Left cardiac atrium (tissue), 4 donors: Measurements from ENCODE around the gene TEKT5. TPM values are rescaled to one million over a fixed set of nuclear protein-coding genes. Genes with fewer than 3 reads are reported as not detected.
"Not testable (repeated sequence)": the region's sequence is repeated elsewhere in the genome, so short reads cannot be mapped to it uniquely, and the experiment has no call there.

ENCODE experiments used
- ATAC-seq, 2 donors: fragments of 200-7000 bp; cut with Tn5 transposase; one replicate each; pipeline ENCODE4 v1.9.1; 2020; ENCODE audit warnings: mild to moderate bottlenecking in 2 of 2, moderate library complexity in 2 of 2
- DNase-seq: peaks from one replicate; pipeline ENCODE4 v3.0.0-alpha.2; 2020
- intact Hi-C, 2 donors: fragments of 100-400 bp; cut with DNase I; formaldehyde crosslinking; loops; one replicate each; pipeline versions ENCODE4 v1.14.1 to v1.15.1; 2022 to 2023
- total RNA-seq, 2 donors: library from RNA; stranded (reverse); fragmentation: NEBNext Ultra II Directional; extraction: Animal tissue kit (Norgen Biotek cat#: 25700); gene quantifications; one replicate each; pipeline ENCODE4 v1.2.1, GENCODE V29; 2021
- donor health status: DM: no; HTN: yes; CAD: no.
- donor health status: DM: no; HTN: yes; CAD: no; lungs with severe emphysema.
- donor health status: DM: yes; HTN: yes; CAD: no.
- donor health status: Dilated cardiomyopathy.

The TEKT5 gene
- total RNA-seq, 2 donors from 2014 or later, result 0.52 TPM; not detected in 1

DNA sequence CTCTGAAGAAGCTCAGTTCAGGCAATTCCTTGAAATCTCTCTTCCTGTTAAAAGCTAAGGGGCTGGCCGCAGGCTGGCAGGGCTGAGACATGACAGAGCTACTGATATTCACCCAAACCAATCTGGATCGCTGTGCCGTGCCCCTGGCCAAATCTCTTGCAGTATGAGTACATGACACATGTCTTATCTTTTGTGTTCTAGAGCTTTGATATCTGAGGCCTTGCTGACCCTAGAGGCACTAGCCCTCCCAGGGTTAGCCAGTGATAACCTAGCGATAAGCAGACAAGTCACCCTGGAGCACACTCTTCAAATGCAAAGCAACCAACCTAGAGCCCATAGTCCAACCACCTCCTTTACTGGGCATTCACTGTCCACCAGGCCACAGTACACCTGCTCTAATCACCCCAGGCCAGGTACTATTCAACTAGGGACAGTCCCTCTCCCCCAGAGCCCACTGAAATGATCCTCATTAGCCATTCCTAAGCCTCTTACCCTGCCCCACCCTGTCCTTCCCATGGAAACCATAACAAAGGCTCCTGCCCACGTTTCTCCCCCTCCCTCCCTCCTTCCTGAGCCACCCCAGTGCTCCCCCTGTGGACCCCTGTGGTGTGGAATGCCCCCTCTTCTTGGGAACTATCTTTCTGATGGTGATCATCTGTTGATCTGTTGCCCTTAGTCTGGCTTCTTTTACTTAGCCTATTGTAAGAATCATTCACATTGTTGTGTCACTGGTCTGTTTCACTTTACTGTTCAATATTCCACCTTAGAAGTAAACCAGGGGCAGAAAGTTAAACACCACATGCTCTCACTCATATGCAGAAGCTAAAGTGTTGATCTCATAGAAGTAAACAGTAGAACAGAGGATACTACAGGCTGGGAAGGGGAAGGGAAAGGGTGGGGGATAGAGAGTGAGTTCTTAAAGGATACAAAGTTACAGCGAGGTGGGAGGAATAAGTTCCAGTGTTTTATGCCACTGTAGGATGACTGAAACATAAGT is 52.5 kb downstream of the TEKT5 start:
- DNase-seq, result no peak
- ATAC-seq, result peak in 1 of 2 donors; percentile 16
- intact Hi-C loops, result no loop called here

DNA sequence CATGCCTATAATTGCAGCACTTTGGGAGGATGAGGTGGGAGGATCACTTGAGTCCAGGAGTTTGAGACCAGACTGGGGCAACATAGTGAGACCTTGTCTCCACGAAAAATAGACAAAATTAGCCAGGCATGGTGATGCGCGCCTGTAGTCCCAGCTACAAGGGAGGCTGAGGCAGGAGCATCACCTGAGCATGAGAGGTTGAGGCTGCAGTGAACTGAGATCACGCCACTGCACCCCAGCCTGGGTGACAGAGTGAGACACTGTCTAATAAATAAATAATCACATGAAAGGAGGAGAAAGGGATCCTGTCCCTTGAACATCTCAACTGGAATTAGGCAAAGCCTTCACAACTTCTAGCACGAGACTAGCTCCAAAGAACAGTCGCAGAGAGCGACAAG is 53.2 kb downstream of the TEKT5 start:
- no peak for DNase-seq
- no peak for ATAC-seq
- intact Hi-C loops, result no loop called here

DNA sequence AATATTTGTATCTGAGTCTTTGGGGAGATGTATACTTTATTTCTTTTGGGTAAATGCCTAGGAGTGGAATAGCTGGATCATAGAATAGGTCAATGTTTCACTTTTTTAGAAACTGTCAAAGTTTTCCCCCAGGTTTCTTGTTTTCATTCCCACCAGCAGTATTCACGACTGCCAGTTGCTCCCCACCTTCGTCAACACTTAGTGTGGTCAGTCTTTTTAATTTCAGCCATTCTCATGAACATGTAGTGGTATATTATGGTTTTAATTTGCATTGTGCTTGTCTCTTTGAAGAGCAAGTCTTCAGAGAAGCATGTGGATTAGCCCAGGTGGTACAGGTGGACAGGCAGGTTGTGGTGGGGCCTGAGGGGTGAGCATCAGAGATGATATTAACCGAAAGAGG is 53.8 kb downstream of the TEKT5 start:
- DNase-seq, result no peak
- no peak for ATAC-seq
- intact Hi-C loops, result no loop called here

DNA sequence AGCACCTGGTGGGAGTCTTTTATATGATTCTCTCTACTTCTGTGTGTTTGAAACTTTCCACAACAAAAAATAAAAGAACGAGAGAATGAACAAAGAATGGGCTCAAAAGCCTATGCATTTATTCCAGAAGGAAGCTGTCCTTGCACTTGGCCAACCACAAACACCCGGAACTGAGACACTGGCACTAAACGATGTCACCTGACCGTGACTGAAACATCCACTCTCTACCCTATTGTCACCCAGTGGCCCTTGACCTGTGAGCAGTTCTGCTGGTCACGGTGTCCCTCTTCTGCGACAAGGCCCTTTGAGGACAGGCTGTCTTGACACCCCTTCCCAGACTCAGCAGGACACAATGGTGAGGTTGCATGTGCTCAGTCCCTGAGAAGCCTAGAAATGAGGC is 56.6 kb downstream of the TEKT5 start:
- DNase-seq, result no peak
- intact Hi-C loops, result no loop called here
- no peak for ATAC-seq

DNA sequence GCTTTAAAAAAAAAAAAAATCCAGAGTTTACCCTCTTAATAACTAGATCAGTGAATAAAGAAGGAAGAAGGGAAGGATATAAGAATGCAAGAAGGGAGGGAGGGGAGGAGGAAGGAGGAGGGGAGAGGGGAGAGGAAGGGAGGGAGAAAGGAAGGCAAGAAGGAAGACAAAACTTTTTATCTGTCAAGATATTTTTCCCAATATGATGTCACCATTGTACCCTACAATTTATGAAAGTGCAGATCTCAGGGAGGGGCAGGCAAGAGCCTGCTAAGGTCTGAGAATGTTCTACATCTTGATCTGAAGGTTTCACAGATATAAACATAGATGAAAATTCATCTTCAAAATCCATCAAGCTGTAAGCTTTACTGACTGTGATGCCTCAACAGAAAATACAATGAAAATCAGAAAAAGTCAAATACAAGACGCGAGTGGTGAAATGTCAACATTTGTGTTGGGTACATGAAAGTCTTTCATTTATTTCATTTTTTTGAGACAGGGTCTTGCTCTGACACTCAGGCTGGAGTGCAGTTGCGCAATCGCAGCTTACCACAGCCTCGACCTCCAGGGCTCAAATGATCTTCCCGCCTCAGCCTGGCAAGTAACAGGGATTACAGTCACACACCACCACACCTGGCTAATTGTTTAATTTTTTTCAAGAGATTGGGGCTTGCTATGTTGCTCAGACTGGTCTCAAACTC is 57.2 kb downstream of the TEKT5 start:
- ATAC-seq, result no peak
- intact Hi-C loops, result no loop called here
- DNase-seq, result no peak

DNA sequence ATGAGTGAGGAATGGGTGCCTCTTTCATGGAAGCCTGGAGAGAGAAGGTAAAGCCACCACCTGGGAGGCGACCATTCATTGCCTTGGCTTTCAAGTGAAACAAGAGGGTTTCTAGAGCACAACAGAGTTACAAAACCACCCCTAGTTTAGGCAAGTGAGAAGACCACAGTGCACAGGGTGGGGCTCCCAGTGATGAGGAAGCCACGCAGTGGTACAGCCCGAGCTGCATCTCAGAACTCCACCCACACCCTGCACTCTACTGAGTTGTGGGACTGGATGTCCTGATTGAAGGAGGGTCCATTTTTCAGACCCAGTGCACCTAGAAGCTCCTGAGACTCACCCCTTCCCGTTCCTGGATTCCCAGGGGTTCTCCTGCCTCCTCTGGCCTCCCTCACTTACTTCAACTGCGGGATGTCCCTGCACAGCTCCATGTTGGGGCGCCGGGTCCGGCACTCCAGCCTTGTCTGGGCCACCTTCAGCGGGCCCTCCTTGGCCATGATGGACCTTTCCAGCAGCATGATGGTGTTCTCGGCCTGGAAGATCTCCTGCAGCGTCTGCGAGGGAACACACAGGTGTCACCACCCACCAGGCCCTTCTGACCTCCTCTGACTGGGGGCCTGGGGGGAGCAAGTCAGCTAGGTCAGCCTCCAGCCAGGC is 59.2 kb downstream of the TEKT5 start:
- intact Hi-C loops, result no loop called here
- DNase-seq (no peak), ATAC-seq (no peak)

DNA sequence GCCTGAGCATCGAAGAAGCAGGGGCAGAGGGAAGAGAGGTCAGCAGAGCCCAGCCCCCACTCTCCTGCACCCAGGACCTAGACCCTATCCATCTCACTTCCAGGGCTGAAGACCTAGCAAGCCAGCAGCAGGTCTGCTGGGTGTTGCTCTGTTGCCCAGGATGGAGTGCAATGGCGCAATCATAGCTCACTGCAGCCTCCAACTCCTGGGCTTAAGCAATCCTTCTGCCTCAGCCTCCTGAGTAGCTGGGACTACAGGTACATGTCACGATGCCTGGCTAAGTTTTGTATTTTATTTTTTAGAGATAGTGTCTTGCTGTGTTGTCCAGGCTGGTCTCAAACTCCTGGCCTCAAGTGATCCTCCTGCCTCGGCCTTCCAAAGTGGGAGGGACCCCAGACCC is 61.3 kb downstream of the TEKT5 start:
- DNase-seq, intact Hi-C loops, ATAC-seq: not testable (repeated sequence)

DNA sequence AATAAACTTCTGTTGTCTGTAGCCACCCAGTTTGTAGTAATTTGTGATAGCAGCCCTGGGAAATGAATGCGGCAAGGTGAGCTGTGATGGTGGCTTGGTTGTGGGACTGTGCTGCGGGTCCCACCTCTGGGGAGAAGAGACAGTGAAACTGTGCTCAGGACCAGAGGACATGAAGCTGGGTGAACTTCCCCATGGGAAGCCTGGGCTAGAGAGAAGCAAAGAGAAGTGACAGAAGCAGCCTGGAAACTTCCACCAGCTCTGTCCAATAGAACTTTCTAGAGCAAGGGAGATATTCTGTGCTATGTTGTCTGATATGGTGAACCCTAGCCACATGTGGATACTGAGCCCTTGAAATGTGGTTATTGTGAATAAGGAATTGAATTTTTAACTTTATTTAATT is 62.8 kb downstream of the TEKT5 start:
- intact Hi-C loops, result no loop called here
- no peak for DNase-seq
- ATAC-seq, result no peak

DNA sequence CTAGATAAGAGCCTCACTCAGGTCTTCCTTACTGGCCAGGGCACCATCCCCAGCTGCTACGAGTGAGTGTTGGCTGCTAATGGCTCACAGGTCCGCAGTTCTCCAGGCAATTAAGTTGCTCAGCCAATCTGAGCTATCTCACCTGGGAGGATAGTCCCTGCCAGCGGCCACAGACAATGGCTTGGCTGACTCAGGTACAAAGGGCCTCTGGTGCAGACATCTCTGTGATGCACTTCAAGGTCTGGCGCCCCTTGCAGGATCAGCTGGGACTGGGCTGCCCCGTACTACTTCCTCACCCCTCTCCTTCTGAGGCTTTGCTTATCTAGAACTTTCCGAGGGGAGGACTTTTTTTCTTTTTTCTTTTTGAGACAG is 65.2 kb downstream of the TEKT5 start:
- intact Hi-C loops, result no loop called here
- DNase-seq, result no peak

DNA sequence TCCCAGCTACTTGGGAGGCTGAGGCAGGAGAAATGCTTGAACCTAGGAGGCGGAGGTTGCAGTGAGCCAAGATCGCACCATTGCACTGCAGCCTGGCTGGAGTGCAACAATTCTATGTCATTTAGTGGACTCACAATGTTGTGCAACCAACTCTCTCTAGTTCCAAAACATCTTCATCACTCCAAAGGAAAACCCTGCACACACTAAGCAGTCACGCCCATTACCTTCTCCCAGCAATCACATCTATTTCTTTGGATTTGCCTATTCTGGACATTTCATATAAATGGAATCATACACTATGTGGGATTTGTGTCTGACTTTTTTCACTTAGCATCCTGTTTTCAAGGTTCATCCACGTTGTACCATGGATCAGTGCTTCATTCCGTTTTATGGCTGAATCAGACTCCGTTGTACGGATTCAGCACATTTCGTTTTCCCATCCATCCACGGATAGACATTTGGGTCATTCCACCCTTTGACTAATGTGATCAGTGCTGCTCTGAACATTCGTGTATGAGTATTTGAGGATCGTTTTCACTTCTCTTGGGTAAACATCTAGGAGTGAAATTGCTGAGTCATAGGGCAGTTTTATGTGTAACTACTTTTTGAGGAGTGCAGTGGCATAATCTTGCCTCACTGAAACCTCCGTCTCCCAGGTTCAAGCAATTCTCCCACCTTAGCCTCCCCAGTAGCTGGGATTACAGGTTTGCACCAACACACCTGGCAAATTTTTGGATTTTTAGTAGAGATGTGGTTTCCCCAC is 69.0 kb downstream of the TEKT5 start:
- intact Hi-C loops, result no loop called here
- no peak for DNase-seq
- no peak for ATAC-seq

More for the DNA sequence above, 65.2 kb downstream of the TEKT5 start:
- no peak for ATAC-seq

DNA sequence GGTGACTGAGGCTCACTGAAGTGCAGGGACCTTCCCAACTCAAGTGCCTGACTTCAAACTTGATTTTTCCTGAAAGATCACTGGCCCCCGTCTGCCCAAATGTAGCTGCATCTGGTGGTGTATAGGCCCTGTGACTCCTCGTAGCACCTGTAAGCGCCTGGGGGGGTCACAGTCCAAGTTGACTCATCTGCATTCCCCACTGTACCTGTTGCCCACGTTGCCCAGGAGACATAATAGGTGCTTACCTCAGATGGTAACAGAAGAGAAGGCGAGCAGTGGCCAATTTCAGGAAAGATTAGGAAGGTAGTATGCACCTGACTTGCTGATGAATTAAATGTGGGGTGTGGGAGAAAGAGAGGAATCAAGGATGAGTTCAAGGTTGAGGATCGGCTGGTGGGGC is 70.2 kb downstream of the TEKT5 start:
- ATAC-seq (no peak), DNase-seq (no peak)
- intact Hi-C loops, result no loop called here

DNA sequence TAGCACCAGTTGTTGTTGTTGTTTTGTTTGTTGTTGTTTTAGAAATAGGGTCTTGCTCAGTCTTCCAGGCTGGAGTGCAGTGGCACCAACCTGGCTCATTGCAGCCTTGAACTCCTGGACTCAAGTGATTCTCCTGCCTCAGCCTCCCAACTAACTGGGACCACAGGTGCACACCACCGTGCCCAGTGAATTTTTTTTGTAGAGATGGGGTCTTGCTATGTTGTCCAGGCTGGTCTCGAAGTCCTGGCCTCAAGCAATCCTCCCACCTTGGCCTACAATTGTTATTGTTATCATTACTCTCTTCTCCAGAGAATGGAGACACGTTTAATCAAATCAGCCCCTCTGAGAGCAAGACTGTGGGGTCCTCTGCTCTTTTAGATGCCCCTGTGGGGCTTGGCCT is 71.7 kb downstream of the TEKT5 start:
- intact Hi-C loops, result no loop called here
- ATAC-seq (no peak), DNase-seq (no peak)

DNA sequence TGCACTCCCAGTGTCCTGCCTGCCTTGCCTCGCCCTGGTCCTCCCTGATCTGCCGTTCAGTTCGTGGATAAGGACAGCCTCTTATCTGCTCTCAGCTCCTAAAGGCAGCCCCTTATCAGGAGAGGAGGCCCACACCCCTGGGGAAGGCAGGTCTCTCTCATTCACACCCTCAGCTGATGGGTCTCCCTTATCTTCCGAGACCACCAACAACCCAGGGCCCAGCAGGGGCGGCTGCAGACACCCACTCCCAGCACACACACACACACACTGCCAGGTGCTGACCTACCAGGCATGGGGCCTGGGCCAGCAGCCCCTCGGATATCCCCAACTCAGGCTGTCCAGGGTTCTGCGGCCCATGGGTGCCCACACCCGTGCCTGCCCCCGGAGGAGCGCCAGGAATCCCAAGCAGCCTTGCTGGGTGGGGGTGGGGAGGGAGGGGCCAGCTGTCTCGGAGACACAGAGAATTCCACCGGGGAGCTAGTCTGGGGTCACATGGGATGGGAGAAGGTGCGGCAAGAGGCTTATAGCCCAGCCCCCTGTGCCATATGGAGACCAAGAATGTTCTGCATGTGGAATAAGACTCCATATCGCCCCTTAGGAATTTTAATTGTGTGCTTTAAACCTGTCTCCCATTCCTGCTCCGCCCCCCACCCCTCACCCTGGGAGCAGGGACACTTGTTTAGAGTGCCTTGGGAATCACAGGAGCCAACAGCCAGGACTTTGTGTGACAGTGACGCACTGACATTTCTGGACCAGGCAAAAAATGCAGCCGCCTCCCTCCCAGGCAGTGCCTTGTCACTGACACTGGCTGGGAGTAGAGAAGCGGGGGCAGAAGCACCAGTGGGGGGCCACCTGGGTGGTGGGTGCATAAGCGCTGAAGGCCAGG is 72.5 kb downstream of the TEKT5 start:
- intact Hi-C loops, result no loop called here
- ATAC-seq (peak; percentile 9 to 50), DNase-seq (peak; percentile 52)

DNA sequence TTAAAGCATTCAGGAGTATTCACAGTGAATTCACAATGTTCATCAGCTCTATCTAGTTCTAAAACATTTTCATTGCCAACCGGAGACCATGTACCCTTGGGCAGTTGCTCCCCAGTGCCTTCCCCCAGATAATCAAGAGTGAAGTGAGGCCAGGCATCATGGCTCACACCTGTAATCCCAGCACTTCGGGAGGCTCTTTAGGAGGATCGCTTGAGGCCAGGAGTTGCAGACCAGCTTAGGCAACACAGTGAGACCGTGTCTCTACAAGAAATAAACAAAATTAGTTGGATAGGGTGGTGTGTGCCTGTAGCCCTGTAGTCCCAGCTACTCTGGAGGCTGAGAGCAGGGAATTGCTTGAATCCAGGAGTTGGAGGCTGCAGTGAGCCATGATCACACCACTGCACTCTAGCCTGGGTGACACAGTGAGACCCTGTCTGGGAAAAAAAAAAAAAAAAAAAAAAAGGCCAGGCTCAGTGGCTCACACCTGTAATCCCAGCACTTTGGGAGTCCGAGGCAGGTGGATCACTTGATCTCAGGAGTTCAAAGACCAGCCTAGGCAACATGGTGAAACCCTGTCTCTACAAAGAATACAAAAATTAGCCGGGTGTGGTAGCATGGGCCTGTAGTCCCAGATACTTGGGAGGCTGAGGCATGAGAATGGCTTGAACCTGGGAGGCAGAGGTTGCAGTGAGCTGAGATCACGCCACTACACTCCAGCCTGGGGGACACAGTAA is 73.3 kb downstream of the TEKT5 start:
- ATAC-seq, intact Hi-C loops, DNase-seq: not testable (repeated sequence)

DNA sequence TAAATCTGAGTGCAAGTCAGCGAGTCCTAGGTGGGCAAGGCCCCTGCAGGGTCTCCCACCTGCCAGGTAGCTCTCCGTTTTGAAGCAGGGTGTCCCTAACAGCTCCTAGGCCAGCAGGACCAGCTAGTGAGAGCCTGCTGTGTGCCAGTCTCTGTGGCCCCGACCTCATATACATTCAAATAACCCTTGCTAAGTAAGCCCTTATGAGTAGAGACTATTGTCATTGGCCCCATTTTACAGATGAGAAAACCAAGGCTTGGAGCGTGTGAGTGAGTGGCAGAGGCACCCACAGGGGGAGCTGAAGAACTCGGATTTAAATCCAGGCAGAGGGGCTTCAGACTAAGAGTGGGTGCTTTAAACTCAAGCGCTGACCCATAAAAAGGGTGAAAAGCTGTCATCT is 74.6 kb downstream of the TEKT5 start:
- ATAC-seq (no peak), DNase-seq (no peak)
- intact Hi-C loops, result no loop called here

DNA sequence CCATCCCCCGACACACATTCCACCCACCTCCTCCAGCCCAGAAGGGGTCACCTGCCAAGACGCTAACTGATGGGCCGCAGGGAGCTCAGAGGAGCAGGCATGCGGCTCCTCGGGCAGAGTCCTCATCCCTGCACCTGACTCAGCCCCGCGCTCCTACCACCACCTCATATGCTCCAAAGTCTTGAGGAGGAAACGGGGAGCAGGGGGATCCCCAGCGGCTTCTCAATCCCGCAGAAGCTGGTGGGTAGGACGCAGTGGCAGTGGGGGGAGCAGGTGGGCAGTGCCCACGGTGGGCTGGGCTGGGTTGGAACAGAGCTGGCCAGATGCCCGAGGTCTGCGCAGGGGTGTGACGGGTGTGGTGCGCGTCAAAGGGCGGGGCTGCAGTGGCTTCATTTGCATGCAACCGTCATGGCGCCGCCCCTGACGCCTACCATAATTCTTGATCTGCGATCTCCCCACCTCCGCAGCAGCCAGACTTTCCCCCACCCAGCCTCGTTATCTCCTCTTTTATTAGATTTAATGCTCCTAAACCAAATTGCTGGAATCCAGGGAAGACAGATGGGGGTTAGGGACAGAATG is 75.4 kb downstream of the TEKT5 start:
- peak; percentile 70 to 72 for ATAC-seq
- intact Hi-C loops, result loop anchor here in 1 of 2 donors (5.0 kb wide), 1 partner anchor 37 kb away; the partner anchor contains the start of gene EMP2
- DNase-seq, result peak; percentile 66

DNA sequence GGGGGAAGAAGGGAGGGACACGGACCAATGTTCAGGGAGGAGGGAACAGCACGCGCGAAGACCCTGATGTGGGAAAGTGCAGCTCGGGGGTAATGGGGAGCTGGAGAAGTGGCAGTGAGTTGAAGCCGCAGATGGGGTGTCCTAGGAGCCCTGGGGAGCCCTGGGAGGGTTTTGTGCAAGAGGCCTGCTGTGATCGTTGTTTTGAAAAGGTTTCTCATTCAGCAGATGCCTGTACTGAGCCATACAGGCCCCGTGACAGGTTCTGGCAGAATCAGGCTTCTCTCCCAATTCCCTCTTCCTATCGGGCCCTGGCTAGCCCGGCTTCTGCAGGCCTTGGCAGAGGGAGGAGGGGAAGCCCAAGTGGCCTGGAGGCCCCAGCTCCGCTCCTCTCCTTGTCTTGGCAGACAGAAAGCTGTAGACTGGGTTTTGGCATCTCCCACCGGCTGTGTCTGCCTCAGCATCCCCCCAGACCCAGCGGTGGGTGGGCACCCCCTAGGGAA is 76.0 kb downstream of the TEKT5 start:
- no peak for DNase-seq
- peak; percentile 23 to 64 for ATAC-seq
- intact Hi-C loops, result loop anchor here in 1 of 2 donors (5.0 kb wide), 1 partner anchor 36 kb away; the partner anchor contains the start of gene EMP2
